ENCODE data around the gene MAPK8IP2. TPM values are rescaled to one million over a fixed set of nuclear protein-coding genes. Genes with fewer than 3 reads are reported as not detected.

The MAPK8IP2 gene
- total RNA-seq, 4 donors from 2014 or later = 0.39 to 0.85 (median 0.47) TPM

GRCh38 chr22:50627642-50628542 is 27.3 kb downstream of the MAPK8IP2 start, which contains the start of gene ARSA:
TSS of gene ARSA (minus strand) at chr22:50628152. CDS start at chr22:50627779, 373 bp downstream.
- H3K27me3 ChIP-seq = no peaks in the 10 kb centered on the region
- DNase-seq (peak; percentile 69 to 80), ATAC-seq (peak; percentile 92 to 93)
- no peaks in the 10 kb centered on the region for H3K9me3 ChIP-seq
- H3K4me3 ChIP-seq = peak within 1 kb of the TSS; percentile 84 to 91 (median 88)
- intact Hi-C loops (cut with DNase I; ENCODE audit: low total_unique reads) = loop anchor here (1.0 to 5.0 kb wide), 2 partner anchors 44 to 101 kb away; partner anchors contain the start of gene SCO2
- H3K27ac ChIP-seq = peak within 1 kb of the TSS; percentile 82 to 87 (median 84)
- no peaks in the 10 kb centered on the region for H3K36me3 ChIP-seq
- H3K4me1 ChIP-seq = peaks cover 9 to 18% of the 10 kb centered on the region in 2 donors
- peak in 3 of 5 experiments; percentile 15 to 44 (median 29) for TF ChIP-seq CTCF (IDR thresholded peaks at IDR 0.05 in 4 of 5, conservative IDR thresholded peaks at IDR 0.05 in 1 of 5)
- TF ChIP-seq POLR2A (IDR thresholded peaks at IDR 0.05) = peak; percentile 28 to 31
- in situ Hi-C loops (cut with MboI; ENCODE audit: low sequenced_read_pairs in 4 of 4) = no loop called here

GRCh38 chr22:50628543-50629134 is 28.0 kb downstream of the MAPK8IP2 start:
- Histone ChIP-seq H3K9me3 (no peaks in the 10 kb centered on the region), H3K4me3 (peak overlapping the region; percentile 75 to 91 (median 87)), H3K27me3 (no peaks in the 10 kb centered on the region), H3K36me3 (no peaks in the 10 kb centered on the region), H3K4me1 (peaks cover 9 to 18% of the 10 kb centered on the region in 2 donors), H3K27ac (peak overlapping the region; percentile 82 to 87 (median 84))
- no peak for DNase-seq
- in situ Hi-C loops (cut with MboI; ENCODE audit: low sequenced_read_pairs in 4 of 4) = no loop called here
- ATAC-seq = no peak
- TF ChIP-seq CTCF (IDR thresholded peaks at IDR 0.05 in 4 of 5, conservative IDR thresholded peaks at IDR 0.05 in 1 of 5) (no peak), POLR2A (IDR thresholded peaks at IDR 0.05) (no peak)
- intact Hi-C loops (cut with DNase I; ENCODE audit: low total_unique reads) = loop anchor here (1.0 to 5.0 kb wide), 2 partner anchors 44 to 101 kb away; partner anchors contain the start of gene SCO2

DNA sequence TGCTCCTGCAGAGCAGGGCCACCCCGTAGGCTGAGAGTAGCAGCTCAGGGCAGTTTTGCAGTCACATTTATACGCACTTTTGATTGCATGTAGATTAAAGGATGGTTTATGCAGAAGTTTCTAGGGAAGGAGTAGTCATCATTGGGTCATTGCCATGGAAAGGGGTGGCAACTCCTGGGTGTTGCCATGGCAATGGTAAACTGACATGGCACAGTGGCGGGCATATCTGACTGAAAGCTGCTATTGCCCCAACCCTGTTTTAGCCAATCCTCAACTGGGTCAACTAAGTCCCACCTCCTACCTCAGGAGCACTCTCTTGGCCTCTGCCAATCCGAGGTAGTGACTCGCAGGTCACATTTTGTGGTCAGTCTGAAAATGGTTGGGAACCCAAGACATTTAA is 29.8 kb downstream of the MAPK8IP2 start:
- Histone ChIP-seq H3K36me3 (no peaks in the 10 kb centered on the region), H3K27me3 (no peaks in the 10 kb centered on the region), H3K27ac (no peak overlapping the region), H3K9me3 (no peaks in the 10 kb centered on the region), H3K4me3 (no peak overlapping the region), H3K4me1 (peaks cover 9 to 18% of the 10 kb centered on the region in 2 donors)
- intact Hi-C loops (cut with DNase I; ENCODE audit: low total_unique reads) (no loop called here), in situ Hi-C loops (cut with MboI; ENCODE audit: low sequenced_read_pairs in 4 of 4) (no loop called here)
- ATAC-seq (no peak), DNase-seq (no peak)
- TF ChIP-seq POLR2A (IDR thresholded peaks at IDR 0.05) (no peak), CTCF (IDR thresholded peaks at IDR 0.05 in 4 of 5, conservative IDR thresholded peaks at IDR 0.05 in 1 of 5) (no peak)

DNA sequence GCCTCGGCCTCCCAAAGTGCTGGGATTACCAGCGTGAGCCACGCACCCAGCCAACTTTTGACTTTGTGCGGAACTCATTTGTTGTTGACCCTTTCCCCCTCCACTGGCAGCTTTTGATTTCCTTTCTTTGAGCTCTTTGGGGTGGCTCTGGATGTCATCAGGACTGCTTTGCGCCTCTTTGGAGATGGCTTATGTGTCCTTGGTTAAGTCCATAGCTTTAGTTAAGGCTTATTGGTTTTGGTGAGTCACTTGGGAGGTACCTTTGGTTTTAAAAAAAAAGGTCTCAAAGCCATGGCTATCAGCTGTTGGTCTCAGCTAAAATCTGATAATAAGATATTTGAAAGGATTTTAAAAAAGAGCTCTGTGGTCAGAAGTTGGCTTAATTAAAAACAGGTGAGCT is 32.5 kb downstream of the MAPK8IP2 start:
- ATAC-seq = no peak
- H3K4me1 ChIP-seq = peaks cover 5 to 7% of the 10 kb centered on the region in 2 donors
- in situ Hi-C loops (cut with MboI; ENCODE audit: low sequenced_read_pairs in 4 of 4) = no loop called here

More for the DNA sequence above, 32.5 kb downstream of the MAPK8IP2 start:
- no peak for TF ChIP-seq CTCF (IDR thresholded peaks at IDR 0.05 in 4 of 5, conservative IDR thresholded peaks at IDR 0.05 in 1 of 5)
- H3K4me3 ChIP-seq = no peak overlapping the region
- H3K27me3 ChIP-seq = no peaks in the 10 kb centered on the region
- H3K9me3 ChIP-seq = no peaks in the 10 kb centered on the region
- intact Hi-C loops (cut with DNase I; ENCODE audit: low total_unique reads) = no loop called here
- DNase-seq = no peak
- H3K27ac ChIP-seq = no peak overlapping the region
- H3K36me3 ChIP-seq = no peaks in the 10 kb centered on the region

All from gastrocnemius medialis (tissue), 4 donors.